ENCODE measurements around the gene RAP1GAP.

RAP1GAP gene

DNA sequence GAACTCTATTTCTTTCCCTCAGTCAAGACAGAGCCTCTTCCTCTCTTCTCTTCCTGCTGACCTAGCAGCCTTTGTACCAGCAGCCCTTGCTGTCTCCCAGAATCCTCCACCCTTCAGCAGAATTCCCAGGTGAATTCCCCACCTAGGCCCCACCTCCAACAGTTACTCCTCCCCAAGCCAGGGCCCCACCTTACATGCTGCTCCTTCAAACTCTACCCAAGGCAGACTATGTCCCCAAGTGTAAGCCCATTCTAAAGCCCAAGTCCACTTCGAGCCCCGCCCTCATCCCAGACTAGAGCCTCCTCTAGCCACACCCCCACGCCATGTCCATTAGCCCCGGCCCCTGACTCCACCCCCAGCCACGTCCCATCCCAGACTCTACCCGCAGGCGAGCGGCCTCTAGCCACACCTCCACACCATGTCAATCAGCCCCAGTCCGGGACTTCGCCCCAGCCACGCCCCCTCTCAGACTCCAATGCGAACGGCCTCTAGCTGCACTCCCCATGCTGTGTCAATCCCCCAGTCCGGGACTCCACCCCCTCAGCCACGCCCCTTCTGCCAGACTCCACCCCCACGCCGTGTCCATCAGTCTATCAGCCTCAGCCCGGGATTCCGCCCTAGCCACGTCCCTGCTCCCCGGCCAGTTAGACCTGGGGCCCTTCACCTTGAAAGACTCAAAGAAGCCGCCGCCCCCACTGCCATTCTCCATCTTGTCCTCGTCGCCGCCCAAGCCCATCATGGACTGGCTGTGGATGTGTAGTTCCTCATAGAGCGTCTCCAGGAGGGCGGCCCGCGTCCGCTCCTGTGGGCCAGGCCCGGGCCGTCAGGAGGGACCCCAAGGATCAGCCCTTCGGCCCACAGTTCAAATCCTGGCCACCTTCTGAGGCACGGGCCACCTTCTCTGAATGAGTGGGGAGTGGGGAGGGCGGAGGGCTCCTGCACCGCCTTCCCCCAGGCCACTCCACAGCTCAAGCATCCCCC is 61.3 kb downstream of the RAP1GAP start:
- no peak for DNase-seq

DNA sequence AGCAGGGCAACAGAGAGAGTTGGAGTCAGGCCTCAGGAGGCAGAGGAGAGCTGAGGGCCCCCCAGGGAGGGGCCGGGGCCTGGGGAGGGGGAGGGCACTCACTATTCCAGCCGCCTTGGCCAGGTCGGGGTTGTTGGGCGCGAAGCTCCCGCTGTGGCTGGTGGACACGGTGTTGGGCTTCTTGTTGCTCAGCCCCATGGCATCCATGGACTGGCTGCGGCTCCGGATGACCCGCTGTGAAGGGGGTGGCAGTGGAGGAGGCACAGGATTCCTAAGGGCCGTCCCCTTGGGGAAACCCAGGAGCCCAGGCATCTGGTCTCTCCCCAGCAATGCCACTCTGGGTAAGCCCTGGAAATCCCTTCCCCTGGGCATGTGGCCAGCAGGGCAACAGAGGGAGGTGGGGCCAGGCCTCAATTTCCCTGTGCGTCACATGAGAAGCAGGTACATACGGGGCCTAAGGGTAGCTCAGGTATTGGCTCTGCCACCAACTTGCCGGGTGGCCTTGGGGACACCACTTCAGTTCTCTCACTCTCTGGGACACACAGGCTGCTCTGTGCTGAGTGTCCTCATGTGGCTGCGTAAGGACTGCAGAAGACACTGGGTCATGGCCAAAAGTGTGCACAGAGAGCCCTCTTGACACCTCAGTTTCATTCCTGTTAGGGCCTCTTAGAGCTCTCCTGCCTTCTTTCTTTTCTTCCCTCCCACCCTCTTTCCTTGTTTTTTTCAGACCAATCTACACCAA is 63.0 kb downstream of the RAP1GAP start:
- DNase-seq: no peak

DNA sequence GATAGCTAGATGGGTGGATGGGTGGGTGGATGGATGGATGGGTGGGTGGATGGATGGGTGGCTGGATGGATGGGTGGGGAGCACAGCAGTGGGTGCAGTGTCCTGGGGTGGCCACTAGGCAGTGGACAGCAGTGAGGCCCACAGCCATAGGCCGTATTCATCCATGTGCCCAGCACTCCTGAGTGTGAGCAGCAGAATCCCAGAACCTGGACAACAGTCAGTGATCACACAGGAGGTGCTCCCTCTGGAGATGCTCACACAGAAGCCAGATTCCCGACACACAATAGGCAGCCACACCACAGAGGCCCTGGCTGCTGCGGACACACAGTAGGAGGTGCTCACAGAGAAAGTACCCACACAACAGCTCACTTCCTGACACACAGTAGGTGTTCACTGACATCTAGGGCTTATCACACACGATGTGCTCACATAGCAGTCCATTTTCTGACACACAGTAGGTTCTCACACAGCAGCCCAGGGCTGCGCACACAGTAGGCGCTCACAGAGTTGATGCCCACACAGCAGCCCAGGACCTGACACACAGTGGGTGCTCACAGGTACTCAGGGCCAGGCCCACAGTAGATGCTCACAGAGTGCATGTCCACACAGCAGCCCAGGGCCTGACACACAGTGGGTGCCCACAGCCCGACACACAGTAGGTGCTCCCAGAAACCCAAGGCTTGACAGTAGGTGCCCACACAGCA is 64.0 kb downstream of the RAP1GAP start:
- DNase-seq: no peak

DNA sequence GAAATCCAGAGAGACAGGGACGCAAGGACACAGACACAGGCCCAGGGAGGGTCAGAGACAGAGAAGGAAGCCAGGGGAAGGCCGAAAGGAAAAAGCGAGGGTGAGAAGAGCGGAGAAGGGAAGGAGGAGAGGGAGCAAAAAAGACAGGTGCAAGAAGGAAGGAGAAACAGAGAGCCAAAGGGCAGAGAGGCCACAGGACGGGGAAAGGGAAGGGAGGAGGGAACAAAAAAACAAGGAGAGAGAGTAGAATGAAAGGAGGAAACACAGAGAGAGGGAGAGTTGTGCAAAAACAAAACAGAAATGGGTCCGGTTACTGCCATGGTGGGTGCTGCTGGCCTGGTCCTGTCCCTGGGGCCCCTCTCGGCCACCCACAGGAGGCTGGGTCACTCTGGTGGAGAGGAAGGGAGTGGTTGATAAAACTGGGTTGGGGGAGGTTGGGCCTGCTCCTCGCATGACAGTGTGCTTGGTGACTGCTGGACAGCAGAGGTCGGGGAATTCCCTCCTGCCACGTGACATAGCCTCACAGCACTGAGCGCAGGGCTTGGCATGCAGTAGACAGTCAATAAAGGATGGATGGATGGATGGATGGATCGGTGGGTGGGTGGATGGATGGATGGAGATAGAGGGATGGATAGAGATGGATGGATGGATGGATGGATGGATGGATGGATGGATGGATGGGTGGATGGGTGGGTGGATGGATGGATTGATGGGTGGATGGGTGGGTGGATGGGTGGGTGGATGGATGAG is 64.8 kb downstream of the RAP1GAP start:
- DNase-seq: no peak

DNA sequence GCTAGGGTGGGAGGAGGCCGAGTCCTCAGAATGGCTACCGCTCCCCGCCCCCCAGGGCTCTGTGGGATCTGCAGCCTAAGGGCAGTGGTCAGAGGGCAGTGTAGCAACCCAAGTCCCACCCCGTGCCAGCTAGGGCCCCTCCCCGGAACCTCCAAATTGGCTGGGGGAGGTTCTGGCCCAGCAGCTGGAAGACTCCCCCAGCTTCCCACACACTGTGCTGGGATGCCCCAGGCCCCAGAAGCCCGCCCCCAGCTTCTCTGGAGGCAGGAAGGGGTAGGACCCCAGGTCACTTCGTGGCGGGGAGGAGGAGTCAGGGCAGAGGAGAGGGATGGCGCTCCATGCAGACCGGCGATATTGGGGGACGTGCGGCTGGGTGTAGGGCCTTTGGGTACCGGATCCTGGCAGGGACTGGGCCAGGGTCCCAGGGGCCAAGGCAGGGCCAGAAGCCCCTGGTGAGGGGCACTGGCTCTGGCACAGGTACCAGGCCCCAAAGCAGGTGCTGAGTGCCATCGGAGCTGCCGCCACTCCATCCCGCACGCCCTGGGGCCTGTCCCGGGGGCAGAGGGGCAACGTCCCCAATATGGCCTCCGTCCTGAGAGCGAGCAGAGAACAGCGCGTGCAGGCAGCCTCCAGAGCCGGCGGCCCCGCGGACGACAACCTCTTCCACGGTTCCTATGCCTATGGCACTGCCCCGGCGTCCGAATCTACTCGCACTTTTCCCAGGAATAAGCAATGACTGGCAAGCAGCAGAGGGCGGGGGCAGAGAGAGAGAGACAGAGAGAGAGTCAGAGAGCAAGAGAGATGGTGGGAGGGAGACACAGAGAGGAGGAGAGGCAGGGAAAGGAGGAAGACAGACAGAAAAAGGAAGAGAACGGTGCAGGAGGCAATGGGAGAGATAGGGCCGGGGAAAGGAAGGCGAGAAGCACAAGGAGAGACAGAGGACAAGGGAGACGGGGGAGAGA is 65.7 kb downstream of the RAP1GAP start:
- no peak for DNase-seq

DNA sequence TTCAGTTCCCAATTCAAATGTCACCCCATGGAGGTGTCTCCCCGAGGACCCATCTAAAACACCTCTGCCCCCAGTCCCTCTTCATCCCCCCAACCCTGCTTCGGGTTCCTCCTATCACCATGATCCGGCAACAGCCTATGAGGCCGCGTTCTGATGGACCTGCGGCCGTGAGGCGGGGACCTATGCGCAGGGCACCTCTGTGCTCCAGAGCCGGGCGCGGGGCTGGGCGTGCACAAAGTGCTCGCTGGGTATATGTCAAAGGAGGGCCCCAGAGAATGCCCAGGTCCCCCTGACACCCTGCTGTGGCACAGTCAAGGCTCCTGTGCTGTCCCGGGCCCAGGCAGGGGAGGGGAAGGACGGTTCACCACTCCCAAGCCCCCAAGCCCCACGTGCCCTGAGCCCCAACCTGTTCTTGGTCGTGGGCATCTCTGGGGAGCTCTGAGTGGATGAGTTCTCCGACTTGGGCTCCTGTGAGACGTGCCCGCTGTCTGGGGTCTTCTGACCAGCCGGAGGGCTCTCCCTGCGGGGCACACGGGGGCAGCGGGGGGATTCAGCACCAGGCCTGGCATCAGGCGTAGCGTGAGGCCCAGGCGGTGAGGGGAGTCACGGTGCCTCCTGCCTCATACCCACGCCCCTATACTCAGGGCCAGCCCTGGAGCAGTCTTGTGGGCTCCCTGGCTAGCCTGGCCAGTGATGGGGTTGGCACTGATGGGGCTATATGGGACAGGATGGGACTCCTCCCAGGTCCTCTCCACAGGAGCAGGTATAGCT is 67.7 kb downstream of the RAP1GAP start:
- DNase-seq: no peak

DNA sequence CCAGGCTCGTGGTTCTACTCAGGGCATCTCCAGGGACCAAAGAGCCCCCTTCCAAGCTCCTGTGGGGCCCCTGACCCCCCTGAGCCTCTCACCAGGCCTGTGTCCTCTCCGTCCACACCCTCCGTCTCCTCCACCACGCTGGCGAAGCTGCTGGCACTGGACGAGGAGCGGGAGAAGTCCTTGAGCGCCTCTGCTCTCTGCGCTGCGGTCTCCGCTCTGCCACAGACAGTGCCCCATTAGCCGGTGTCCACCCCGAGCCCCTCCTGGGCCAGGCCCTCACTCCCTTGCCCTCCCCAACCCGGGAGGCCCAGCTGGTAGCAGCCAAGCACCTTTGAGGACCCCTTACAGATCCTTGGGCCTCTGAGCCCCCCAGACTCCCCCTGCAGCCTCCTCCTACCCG is 69.8 kb downstream of the RAP1GAP start:
- DNase-seq: no peak

DNA sequence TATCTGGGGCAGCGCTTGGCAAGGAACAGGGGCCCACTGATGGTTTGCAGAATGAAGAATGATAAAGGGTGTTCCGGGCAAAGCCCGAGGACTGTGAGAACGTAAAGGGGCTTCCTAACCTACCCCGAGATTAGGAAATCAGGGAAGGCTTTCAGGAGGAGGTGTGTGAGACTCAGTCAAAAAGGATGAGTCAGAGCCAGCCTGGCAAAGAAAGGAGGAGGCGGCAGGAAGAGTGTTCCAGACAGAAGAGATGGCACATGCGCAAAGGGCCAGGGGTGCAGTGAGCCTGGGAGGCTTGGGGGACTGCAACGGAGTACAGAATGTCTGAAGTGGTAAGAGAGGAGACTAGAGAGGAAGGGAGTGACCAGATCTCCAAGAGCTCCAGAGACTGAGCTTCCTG is 70.3 kb downstream of the RAP1GAP start:
- DNase-seq: no peak

DNA sequence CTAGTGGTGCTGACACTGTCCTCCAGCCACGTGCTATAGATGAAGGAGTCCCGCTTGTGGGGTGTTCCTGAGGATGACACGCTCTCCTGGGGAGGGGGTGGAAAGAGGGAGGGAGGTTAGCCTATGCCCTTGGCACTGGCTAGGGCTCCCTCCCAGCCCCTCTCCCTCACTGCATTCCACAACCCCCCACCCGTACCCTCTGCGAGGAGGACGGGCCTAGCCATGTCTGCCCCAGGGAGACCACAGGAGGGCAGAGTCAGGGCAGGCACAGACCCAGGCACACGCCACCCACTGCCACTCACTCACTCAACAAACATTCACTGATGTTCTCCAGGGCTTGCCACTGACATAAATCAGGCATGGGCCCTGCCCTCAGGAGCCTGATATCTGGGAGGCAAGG is 70.7 kb downstream of the RAP1GAP start:
- no peak for DNase-seq

DNA sequence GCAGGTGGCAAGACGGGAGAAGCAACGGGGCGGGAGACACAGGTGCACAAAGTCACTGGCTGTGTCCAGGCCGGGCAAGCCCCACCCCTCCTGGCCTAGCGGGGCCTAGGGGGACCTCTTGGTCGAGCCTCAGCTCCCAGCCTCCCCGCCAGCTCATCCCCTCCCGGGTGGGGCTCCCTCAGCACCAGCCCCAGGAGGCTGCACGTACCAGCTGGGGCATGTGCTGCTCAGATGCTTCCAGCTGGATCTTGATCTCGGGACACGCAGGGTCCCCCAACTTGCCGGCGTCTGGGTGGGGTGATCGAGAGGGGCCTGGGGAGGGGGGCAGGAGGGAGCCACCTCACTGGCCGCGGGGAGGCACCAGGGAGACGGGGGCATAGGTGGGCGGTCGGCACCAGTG is 71.4 kb downstream of the RAP1GAP start:
- no peak for DNase-seq

DNA sequence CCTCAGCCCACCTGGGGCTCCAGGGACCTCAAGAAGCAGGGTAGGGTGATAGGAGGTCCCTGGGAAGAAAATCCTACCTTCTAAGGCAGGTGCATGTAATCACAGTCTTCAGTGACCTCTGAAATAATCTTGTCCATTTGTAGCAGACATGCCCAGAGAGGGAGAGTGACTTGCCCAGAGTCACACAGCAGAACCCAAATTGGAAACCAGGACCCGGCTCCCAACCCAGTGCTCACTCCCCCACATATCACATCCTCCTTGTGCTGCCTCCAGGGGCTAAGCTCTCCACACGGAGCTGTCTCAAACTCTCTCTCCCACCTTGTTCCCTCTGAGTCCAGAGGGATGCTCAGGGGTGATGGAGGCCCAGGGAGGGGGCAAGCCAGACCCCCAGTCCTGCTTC is 72.5 kb downstream of the RAP1GAP start:
- no peak for DNase-seq

DNA sequence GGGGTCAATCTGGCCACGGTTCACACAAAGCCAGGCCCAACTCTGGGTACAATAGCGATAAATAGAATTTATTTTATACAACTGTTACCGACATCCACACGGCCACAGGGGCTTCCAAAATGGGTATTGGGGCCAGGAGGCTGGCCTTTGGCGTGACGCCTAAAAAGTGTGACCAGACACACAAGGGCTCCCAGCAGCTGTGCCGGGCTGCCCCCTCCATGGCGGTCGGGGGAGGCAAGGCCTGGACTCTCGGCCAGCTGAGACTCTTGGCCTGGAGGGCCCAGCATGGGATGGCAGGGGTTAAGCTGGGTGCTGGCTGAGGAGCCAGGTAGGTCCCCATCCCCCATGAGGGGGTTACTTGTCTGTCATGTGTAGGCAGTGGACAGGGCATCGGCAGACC is 73.0 kb downstream of the RAP1GAP start:
- DNase-seq: no peak

DNA sequence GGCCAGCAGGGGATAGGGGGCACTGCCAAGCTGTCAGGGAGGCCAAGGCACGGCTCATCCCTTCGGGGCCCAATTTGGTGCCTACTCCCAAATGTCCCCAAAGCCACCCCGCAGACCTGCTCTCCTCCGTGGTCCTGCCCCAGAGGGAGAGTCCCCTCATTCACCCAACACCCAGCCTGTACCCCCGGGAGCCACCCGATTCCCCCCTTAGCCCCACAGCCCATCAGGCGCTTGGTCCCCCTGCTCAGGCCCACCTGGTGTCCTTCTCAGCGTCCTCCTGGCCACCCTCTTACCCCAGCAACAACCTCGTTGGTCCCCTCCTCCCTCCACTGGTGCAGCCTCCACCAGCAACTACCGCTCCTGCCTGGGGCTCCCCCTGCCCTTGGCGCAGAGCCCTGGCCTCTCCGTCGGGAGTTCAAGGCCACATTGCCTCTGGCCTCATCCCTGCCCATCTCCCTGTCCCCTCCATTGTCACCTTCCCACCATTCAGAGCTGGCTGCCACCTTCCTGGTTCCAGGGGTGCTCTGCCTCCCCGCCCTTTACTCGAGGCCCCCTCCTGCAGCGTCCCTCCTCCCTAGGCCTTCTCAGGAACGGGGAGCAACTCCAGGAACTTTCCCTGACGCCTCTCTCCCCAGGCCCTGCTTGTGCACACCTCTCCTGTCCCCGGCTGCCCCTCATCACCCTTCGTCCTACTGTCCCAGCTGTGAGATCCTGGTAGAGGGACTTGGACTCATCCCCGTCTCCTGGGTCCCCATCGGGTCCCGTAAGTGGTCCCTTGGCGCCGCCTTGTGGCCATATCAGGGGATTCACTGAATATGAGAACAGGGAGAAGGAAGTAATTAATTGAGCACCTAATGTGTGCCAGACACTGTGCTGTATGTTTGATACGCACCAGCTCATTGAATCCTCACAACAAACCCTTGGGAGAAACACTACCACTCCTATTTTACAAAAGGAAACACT is 73.9 kb downstream of the RAP1GAP start:
- DNase-seq: no peak

DNA sequence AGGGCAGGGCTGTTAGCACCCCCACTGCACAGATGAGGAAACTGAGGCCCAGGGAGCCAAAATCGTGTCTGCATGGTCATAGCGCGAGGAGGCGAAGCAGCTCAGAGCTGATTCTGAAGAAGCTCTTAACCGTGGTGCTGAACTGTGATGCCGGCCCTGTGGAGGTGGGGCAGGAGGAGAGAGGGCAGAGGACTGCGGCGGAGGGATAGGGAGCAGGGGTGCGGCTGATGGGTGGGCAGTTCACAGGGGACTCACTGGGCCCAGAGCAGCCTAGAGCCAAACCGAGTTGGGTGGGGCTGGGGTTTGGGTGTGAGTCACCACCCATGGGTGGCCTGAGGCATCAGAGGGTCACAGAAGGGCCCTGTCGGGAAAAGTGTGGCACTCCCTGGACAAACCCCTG is 74.7 kb downstream of the RAP1GAP start:
- no peak for DNase-seq

DNA sequence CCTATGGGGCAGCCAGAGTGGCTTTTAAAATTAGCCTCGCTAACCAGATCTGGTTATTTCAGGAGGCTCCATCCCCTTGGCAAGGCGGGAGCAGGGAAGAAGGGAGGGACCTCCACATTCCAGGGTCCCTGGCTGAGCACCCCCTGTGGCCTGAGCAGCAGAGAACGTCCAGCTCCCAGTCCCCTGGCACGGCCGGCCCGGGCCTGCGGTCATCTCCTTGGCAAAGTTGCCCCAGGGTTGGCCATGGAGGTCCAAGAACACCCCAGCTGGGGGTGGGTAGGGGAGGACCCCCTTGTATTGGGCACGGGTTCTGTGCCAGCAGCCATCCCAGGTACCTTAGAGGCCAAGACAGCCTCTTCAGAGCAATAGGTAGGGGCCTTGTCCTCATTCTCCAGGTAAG is 75.9 kb downstream of the RAP1GAP start:
- no peak for DNase-seq

DNA sequence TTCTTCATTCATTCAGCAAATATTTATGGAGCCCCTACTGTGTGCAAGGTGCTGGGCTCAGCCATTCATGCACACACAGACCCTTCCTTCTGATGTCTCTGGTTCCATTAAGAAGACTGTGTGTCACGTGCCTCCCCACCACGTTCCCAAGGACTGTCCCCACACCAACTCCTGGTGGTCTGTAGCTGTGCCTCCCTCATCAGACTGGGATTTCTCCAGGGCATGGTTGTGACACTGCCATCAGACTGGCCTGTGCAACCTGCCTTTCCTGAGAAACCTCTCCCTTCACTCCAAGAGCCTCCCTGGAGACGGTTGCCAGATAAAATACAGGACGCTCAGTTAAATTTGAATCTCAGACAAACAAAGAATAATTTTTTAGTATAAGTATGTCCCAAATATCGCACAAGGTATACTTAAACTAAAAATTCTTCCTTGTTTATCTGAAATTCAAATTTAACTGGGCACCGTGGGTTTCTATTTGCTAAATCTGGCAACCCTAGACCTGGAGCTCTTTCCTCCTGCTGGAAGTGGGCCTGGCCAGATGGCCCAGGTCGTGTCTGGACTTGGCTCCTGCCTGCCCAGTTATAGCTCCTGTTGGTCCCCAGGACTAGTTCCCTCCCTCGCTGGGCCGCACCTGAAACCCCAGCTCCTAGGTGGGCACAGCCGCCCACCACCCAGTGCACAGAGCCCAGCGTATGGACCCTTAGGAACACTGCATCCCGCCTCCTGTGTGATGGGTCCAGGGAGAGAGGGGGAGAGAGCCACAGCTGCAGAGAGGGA is 76.9 kb downstream of the RAP1GAP start:
- no peak for DNase-seq

DNA sequence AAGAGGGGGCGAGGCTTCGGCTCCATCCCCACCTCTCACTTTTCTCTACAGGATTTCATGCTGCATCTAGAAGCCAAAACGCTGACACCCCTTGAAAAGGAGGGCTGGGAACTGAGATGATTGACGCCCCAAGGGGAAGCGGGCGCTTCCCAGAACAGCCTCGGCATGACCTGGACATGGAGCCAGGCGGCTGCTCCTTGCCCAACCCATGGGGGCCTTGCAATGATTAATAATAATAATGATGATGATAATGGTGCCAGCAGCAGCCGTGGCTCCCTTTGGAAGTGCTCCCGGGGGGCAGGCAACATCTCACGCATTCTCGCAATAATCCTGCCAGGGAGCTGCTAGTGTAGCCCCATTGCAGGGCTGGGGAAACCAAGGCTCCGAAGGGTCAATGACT is 78.2 kb downstream of the RAP1GAP start:
- DNase-seq: no peak

DNA sequence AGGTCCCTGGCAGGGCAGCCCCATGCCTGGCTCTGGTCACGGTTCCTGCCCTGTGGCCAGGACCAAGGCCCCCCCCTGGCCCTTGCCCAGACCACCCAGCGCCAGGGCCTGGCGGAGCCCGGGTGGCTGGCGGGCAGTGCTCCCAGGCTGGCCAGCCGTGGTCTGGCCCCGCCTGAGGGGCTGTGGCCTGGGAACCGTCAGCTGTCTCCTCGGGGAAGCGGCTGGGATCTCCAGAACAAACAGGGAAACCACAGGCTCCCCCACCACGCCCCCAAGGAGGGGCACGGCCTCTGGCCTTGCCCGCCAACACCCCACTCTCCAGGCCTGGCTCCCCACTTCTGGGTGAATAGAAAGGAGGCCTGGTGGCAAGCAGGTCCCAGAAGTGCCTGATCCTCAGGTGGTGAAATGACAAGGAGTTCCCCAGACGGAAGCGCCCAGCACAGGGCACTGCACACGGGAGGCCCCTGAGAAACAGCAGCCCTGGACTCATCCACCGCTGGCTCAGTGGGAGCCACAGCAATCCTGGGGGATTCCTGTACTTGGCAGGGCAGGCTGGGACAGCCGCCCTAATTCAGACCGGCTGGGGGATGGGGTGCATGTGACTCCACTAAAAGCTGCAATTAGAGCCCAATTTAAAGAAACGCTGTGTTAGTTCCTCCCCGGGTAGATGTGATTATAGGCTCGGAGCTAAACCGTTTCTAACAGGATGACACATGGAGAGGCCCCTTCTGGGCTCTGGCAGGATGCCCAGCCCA is 78.9 kb downstream of the RAP1GAP start:
- no peak for DNase-seq
